NCI-H2107 treated with DMSO at 0.1 percent for 48 hours (cell line): ENCODE data around the gene NPFFR2.
"Not testable (repeated sequence)": the region's sequence is repeated elsewhere in the genome, so short reads cannot be mapped to it uniquely, and the experiment has no call there.

Experiments used
- DNase-seq: peaks from one replicate; lab custom pipeline; 2025; ENCODE audit not compliant: unreplicated experiment; lab: John Stamatoyannopoulos, UW

NPFFR2 gene

DNA sequence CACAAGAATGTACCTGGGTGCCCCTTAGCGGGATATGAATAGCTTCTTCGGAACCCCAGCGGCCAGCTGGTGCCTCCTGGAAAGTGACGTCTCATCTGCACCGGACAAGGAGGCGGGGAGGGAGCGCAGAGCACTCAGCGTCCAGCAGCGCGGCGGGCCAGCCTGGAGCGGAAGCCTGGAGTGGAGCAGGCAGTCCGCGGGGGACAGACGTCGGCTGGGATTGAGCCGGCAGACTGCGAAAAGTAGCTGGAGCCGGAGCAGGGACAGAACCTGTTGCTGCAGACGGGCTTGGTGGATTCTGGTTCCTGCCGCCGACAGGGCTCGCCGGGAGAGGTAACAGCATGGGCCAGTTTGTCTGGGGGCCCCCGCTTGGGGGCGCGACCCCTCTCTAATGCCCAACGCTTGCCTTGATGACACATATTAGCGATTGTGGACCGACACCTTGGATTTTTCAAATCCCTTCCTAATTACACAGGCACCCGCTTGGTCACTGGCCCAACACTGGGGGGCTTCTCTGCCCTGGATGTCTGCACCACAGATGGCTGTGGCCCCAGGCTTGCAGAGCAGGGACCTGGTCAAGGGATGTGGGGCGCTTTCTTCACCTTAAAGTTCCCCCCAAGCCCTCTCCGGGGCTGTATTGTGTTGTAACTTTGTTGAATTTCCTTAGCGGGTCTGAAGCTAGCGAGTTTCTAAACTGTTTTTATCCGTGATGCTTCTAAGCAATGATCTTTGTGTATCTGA lies at the start of gene NPFFR2:
TSS of gene NPFFR2 (plus strand) at position 133 of the 741 bp plus-strand sequence. CDS start 96,592 bp downstream, outside the sequence.
- DNase-seq, result no peak

DNA sequence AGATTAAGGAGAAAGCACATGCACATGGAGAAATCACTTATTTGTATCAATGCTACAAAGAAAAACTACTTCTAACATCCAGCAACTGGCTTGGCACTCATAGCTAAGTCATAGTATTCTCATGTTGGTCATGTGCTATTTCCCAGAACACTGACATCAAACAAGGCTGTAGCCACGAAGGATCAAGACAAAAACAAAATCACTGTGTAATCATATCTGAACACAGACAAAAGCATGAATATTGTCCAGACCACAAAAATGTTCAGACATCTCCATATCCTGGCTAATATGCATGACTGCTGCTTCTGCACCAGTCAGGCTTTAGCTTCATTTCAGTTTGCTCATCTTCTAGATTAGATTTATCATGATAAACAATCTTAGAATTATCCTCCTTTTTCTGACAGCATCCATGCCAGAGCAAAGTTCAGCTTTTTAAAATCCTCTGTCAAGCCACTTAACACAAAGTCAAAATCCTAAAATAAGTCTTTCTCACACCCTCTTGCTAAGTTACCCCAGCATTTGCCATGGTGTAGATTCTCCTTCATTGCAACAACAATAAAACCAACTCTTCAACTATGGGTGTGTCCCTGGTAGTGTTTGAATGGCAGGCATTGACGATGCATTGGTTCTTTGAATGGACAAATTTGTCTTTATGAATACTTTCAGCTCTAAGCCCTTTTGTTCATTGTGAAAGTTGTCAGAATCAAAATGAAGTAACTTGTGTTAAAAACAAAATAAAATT lies 39.1 kb upstream of the NPFFR2 start:
- no peak for DNase-seq

- DNase-seq, result no peak
Measured at GRCh38 chr4:71994559-71994958, 37.2 kb upstream of the NPFFR2 start.

GRCh38 chr4:71995297-71995696 lies 36.5 kb upstream of the NPFFR2 start:
- no peak for DNase-seq

GRCh38 chr4:72006586-72006985 lies 25.2 kb upstream of the NPFFR2 start:
- DNase-seq, result no peak

DNA sequence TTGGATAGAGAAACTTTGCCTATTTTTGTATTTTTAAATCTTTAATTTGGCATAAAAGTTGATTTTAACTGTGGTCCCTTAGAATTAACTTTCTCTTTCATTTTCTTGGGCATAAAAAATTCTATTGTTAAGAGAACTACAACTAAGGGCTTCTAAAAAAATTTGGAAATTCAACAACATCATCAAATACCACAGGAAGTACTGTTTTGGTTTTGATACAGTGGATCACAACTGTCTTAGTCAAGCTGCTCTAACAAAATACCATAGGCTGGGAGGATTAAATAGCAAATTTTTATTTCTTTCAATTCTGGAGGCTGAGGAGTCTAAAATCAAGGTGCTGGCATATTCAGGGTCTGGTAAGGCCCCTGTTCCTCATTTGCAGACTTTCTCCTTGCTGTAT lies 19.9 kb upstream of the NPFFR2 start:
- no peak for DNase-seq

DNA sequence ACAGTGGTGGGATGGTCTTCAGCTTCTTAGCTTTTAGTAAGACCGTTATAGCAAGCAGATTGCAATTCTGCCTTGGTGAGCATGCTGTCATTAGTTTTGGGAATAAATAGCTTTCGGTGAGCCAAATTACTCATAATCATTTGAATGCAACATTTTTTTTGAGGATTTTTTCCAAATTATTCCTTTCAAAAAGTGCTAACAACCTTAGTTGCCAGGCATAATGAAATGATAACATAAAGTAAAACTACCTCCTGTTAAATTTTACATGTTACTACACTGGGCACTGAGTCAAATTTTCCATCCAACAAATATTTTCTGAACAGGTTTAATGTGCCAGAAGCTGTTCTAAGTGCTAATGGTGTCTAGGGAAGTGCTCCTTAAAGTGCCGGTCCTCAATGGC lies 15.8 kb upstream of the NPFFR2 start:
- no peak for DNase-seq

- DNase-seq, result no peak
Measured at GRCh38 chr4:72019688-72020087, 12.1 kb upstream of the NPFFR2 start.

DNA sequence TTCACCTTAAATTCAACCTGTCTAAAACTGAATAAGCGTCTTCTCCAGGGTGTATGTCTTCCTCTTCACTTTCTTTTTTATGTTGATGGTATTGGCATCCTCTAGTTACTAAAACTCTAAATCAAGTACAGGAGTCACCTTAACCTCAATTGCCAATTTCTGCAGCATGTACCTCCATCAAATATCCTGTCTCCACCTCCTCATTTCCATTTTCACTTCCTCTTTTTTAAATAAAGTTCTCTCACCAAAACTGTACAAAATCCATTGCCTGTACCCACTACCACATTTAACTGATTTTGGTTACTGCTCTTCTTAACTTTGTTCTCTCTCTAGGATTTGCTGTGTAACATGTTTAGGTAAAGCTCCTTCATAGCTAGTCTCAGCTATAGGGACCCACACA lies 9.2 kb upstream of the NPFFR2 start:
- no peak for DNase-seq

DNA sequence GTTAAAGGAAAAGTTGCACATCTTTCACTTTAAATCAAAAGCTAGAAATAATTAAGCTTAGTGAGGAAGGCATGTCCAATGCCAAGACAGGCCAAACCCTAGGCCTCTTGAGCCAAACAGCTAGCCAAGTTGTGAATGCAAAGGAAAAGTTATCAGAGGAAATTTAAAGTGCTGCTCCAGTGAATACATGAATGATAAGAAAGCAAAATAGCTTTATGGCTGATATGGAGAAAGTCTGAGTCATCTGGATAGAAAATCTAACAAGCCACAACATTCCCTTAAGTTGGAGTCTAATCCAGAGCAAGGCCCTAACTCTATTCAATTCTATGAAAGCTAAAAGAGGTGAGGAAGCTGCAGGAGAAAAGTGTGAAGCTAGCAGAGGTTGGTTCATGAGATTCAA lies 23.8 kb downstream of the NPFFR2 start:
- DNase-seq, result no peak

GRCh38 chr4:72063726-72064125 lies 31.9 kb downstream of the NPFFR2 start:
- DNase-seq, result no peak

DNA sequence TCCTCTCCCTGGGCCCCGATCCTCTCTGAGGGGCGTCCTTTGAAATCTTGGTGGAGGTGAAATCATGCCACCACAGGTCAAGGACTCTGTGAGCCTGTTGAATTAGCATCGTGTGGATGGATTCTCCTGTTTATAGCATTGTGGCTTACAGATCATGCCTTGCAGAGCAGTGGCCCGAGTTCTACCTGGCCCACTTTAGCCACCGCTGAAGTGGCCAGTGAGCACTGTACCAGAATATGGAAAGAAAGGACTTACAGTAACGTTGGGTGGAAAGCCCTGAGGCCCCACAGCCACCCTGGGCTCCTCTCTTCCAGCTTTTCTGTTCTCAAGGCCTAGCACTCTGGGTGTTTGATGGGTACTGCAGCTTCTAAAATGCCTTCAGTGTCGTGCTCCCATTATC lies 35.3 kb downstream of the NPFFR2 start:
- DNase-seq, result no peak

GRCh38 chr4:72073816-72074215 lies 42.0 kb downstream of the NPFFR2 start:
- DNase-seq, result no peak

- DNase-seq, result no peak
Measured at GRCh38 chr4:72076562-72076961, 44.8 kb downstream of the NPFFR2 start.

DNA sequence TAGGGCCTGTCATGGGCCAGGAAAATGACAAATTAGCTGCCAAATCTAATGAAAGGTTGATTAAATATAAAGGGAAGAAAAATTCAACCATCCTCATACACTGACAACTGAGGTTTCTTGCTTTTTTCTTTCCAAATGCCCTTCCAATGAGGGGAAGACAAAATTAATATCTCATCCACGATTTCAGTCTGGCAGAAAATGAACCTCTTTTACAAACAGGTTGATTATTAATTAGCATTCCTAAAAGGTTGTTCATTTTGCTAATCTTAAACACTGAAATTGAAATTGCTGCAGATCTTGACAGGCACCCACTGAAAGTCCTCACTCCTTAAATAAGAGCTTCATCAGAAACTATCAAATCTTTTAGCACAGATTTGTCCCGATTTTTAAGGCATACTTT lies 45.5 kb downstream of the NPFFR2 start:
- DNase-seq, result no peak

- DNase-seq, result no peak
Measured at GRCh38 chr4:72084587-72085011, 52.8 kb downstream of the NPFFR2 start.

- DNase-seq, result not testable (repeated sequence)
Measured at GRCh38 chr4:72090606-72091005, 58.8 kb downstream of the NPFFR2 start.

GRCh38 chr4:72094059-72094797 lies 62.4 kb downstream of the NPFFR2 start:
- peak; percentile 16 for DNase-seq

DNA sequence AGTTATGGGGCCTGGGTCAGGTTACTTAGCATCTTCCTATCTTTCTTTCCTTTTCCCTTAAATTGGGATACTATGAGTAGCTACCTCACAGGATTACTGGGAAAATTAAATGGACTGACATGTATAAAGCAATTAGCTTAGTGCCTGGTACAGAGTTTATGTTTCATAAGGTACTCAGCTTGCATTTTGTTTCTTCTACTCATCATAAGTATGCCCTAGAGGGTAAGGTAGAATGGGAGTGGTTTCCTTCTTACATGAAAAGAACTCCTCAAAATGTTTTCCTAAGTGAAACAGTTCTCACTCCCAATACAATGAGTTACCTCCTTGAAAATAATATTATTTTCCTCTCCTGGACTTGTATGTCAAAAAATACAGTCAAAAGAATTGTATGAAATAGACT lies 75.7 kb downstream of the NPFFR2 start:
- no peak for DNase-seq

DNA sequence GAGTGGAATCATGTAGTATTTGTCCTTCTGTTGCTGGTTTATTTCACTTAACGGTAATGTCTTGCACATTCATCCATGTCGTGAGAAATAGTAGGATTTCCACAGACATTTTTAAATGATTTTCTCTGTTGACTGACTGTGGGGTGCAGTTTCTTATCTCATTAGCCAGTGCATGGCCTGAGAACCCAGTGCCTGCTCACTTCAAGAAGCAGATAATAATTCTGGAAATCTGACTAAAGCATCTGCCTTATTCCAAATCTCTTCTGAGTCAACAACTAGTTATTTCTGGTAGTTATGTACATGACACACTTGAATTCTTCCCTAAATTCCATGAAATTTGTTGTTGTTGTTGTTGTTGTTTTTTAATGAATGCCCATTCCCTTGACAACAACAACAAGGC lies 77.6 kb downstream of the NPFFR2 start:
- no peak for DNase-seq

DNA sequence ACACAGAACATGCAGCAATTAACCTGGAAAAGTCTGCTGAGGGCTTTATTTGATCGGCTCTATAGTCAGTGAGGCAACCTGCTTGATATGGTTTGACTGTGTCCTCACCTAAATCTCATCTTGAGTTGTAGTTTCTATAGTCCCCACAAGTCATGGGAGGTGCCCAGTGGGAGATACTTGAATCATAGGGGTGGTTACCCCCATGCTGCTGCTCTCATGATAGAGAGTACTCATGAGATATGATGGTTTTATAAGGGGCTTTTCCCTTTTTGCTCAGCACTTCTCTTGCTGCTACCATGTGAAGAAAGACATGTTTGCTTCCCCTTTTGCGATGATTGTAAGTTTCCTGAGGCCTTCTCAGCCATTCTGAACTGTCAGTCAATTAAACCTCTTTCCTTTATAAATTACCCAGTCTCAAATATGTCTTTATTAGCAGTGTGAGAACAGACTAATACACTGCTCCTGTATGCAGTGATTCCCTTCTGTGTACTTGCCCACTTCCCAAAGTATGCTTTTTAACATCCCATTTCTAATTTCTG lies 78.2 kb downstream of the NPFFR2 start:
- DNase-seq, result no peak

- DNase-seq, result no peak
Measured at GRCh38 chr4:72110886-72111285, 79.1 kb downstream of the NPFFR2 start.
